Measurements from ENCODE around the gene SERP2. TPM values are rescaled to one million over a fixed set of nuclear protein-coding genes. Genes with fewer than 3 reads are reported as not detected.

SERP2 gene
- polyA plus RNA-seq, 1 donor from 2014 or later: 15.4 TPM

GRCh38 chr13:44432650-44433049 is 59.0 kb downstream of the SERP2 start:
- H3K4me3 ChIP-seq (ENCODE audit: low read length): peak overlapping the region; percentile 74
- H3K4me2 ChIP-seq (ENCODE audit: low read length): peak overlapping the region; percentile 98
- H3K9ac ChIP-seq (ENCODE audit: low read length): peak overlapping the region; percentile 85
- H3K79me2 ChIP-seq (replicated peaks; ENCODE audit: insufficient read depth, low read length): peaks cover 44% of the 10 kb centered on the region
- no peak overlapping the region for H2AFZ ChIP-seq (ENCODE audit: low read depth, low read length)
- H3K27ac ChIP-seq (ENCODE audit: low read length): no peak overlapping the region
- peaks cover 18% of the 10 kb centered on the region for H4K20me1 ChIP-seq (ENCODE audit: insufficient read depth)
- H3K27me3 ChIP-seq (ENCODE audit: insufficient read depth, low read depth, low read length): no peaks in the 10 kb centered on the region
- H3K9me3 ChIP-seq (ENCODE audit: low read length): no peaks in the 10 kb centered on the region
- TF ChIP-seq POLR2AphosphoS5 (IDR thresholded peaks at IDR 0.05) (no peak), CTCF (IDR thresholded peaks at IDR 0.05; ENCODE audit: poor library complexity, severe bottlenecking) (no peak), REST (IDR thresholded peaks at IDR 0.05; ENCODE audit: borderline replicate concordance) (no peak), MXI1 (conservative IDR thresholded peaks at IDR 0.05; ENCODE audit: poor library complexity, severe bottlenecking) (no peak), EZH2 (IDR thresholded peaks at IDR 0.05; ENCODE audit: borderline replicate concordance, insufficient read depth, low read length, poor library complexity, severe bottlenecking) (no peak)
- peaks cover 7% of the 10 kb centered on the region for H3F3A ChIP-seq (ENCODE audit: insufficient read depth, low read length, poor library complexity, severe bottlenecking)
- H3K36me3 ChIP-seq (ENCODE audit: insufficient read depth, low read length): peaks cover 5% of the 10 kb centered on the region
- H3K9me2 ChIP-seq (ENCODE audit: insufficient read depth, low read length): no peaks in the 10 kb centered on the region

GRCh38 chr13:44433863-44434765 is 60.5 kb downstream of the SERP2 start:
- H3K9me3 ChIP-seq (ENCODE audit: low read length): no peaks in the 10 kb centered on the region
- peak overlapping the region; percentile 99 for H3K27ac ChIP-seq (ENCODE audit: low read length)
- H3F3A ChIP-seq (ENCODE audit: insufficient read depth, low read length, poor library complexity, severe bottlenecking): peaks cover 7% of the 10 kb centered on the region
- H3K79me2 ChIP-seq (replicated peaks; ENCODE audit: insufficient read depth, low read length): peaks cover 47% of the 10 kb centered on the region
- H3K9ac ChIP-seq (ENCODE audit: low read length): peak overlapping the region; percentile 85
- no peak overlapping the region for H2AFZ ChIP-seq (ENCODE audit: low read depth, low read length)
- H4K20me1 ChIP-seq (ENCODE audit: insufficient read depth): peaks cover 18% of the 10 kb centered on the region
- peaks cover 5% of the 10 kb centered on the region for H3K36me3 ChIP-seq (ENCODE audit: insufficient read depth, low read length)
- H3K27me3 ChIP-seq (ENCODE audit: insufficient read depth, low read depth, low read length): no peaks in the 10 kb centered on the region
- TF ChIP-seq EZH2 (IDR thresholded peaks at IDR 0.05; ENCODE audit: borderline replicate concordance, insufficient read depth, low read length, poor library complexity, severe bottlenecking): no peak
- TF ChIP-seq REST (IDR thresholded peaks at IDR 0.05; ENCODE audit: borderline replicate concordance): no peak
- no peak for TF ChIP-seq MXI1 (conservative IDR thresholded peaks at IDR 0.05; ENCODE audit: poor library complexity, severe bottlenecking)
- TF ChIP-seq CTCF (IDR thresholded peaks at IDR 0.05; ENCODE audit: poor library complexity, severe bottlenecking): no peak
- TF ChIP-seq TAF1 (IDR thresholded peaks at IDR 0.05; ENCODE audit: low read depth): no peak
- no peak for TF ChIP-seq RAD21 (conservative IDR thresholded peaks at IDR 0.05)
- TF ChIP-seq POLR2AphosphoS5 (IDR thresholded peaks at IDR 0.05): no peak
- no peak for TF ChIP-seq EP300 (conservative IDR thresholded peaks at IDR 0.05; ENCODE audit: poor library complexity, severe bottlenecking)
- no peak for TF ChIP-seq SMC3 (conservative IDR thresholded peaks at IDR 0.05; ENCODE audit: poor library complexity)
- peak overlapping the region; percentile 98 for H3K4me2 ChIP-seq (ENCODE audit: low read length)
- no peaks in the 10 kb centered on the region for H3K9me2 ChIP-seq (ENCODE audit: insufficient read depth, low read length)
- peak overlapping the region; percentile 74 for H3K4me3 ChIP-seq (ENCODE audit: low read length)

All from neural cell (in vitro differentiated cells).